Ishikawa (cell line): ENCODE data around the gene PAK2.

ENCODE experiments used
- CEBPB ChIP-seq: IDR thresholded peaks from 2 replicates; pipeline ENCODE4 v1.6.1; 2012
- EGR1 ChIP-seq: IDR thresholded peaks from 2 replicates; pipeline ENCODE4 v1.6.1; 2012
- EP300 ChIP-seq: IDR thresholded peaks from 2 replicates; pipeline ENCODE4 v1.6.1; 2012; ENCODE audit warnings: borderline replicate concordance
- RAD21 ChIP-seq: IDR thresholded peaks from 2 replicates; pipeline ENCODE4 v1.6.1; 2012; ENCODE audit warnings: low read depth
- YY1 ChIP-seq: IDR thresholded peaks from 2 replicates; pipeline ENCODE4 v1.6.1; 2012; ENCODE audit warnings: low read depth
- TF ChIP-seq, protein P1 (sequence below): IDR thresholded peaks from 2 replicates; pipeline ENCODE4 v1.6.1; 2012; ENCODE audit warnings: low read depth, mild to moderate bottlenecking

DNA sequence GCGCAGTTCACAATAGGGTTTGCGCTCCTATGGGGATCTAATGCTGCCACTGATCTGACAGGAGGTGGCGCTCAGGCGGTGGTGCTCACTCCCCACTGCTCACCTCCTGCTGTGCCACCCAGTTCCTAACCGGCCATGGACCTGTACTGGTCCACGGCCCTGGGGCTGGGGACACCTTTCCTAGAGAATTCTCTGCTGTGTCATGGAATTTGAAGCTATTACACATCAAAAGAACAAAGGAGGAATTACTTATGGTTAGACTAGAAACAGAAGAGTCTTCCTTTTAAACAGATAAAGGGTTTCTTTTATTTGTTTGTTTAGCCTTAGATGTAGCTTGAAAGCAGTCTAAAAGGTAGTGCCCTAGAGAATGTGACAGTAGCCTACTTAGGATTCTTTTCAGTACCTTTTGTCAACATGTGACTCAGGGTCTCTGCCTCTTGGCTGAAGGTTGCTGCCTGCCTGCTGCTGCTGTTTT, 50.3 kb downstream of the PAK2 start:
- TF ChIP-seq EP300, result no peak
- TF ChIP-seq CEBPB, result no peak
- TF ChIP-seq RAD21, result peak; percentile 32; the same call in 1 of the 2 replicates
- no peak for TF ChIP-seq EGR1
- no peak for TF ChIP-seq YY1
- TF ChIP-seq, protein P1, sequence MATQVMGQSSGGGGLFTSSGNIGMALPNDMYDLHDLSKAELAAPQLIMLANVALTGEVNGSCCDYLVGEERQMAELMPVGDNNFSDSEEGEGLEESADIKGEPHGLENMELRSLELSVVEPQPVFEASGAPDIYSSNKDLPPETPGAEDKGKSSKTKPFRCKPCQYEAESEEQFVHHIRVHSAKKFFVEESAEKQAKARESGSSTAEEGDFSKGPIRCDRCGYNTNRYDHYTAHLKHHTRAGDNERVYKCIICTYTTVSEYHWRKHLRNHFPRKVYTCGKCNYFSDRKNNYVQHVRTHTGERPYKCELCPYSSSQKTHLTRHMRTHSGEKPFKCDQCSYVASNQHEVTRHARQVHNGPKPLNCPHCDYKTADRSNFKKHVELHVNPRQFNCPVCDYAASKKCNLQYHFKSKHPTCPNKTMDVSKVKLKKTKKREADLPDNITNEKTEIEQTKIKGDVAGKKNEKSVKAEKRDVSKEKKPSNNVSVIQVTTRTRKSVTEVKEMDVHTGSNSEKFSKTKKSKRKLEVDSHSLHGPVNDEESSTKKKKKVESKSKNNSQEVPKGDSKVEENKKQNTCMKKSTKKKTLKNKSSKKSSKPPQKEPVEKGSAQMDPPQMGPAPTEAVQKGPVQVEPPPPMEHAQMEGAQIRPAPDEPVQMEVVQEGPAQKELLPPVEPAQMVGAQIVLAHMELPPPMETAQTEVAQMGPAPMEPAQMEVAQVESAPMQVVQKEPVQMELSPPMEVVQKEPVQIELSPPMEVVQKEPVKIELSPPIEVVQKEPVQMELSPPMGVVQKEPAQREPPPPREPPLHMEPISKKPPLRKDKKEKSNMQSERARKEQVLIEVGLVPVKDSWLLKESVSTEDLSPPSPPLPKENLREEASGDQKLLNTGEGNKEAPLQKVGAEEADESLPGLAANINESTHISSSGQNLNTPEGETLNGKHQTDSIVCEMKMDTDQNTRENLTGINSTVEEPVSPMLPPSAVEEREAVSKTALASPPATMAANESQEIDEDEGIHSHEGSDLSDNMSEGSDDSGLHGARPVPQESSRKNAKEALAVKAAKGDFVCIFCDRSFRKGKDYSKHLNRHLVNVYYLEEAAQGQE, result no peak
